Thyroid gland (tissue), 4 donors: ENCODE data around the gene GMEB2.

Experiments
- CTCF ChIP-seq, 6 experiments: fragments of 200-600 bp in 3 of 6; fragments of 450-650 bp in 3 of 6; sonication (generic) in 3 of 6; IDR thresholded peaks; one replicate each; pipeline ENCODE4 v1.5.1; 2016 to 2019; ENCODE audit warnings: antibody characterized with exemption in 6 of 6, mild to moderate bottlenecking in 2 of 6, inconsistent platforms in 1 of 6, moderate library complexity in 1 of 6
- POLR2A ChIP-seq, 2 donors: fragments of 450-650 bp; IDR thresholded peaks; one replicate each; pipeline ENCODE4 v1.6.1; 2017; ENCODE audit warnings: antibody characterized with exemption in 2 of 2, mild to moderate bottlenecking in 2 of 2, moderate library complexity in 1 of 2

- TF ChIP-seq POLR2A (IDR thresholded peaks at IDR 0.05) (no peak), CTCF (IDR thresholded peaks at IDR 0.05) (peak in 3 of 6 experiments; percentile 3 to 33 (median 3))
Measured at GRCh38 chr20:63538204-63539091, 88.5 kb downstream of the GMEB2 start.
